ENCODE data around the gene ARGLU1.
A peak's percentile ranks its signal among the peaks of the same experiment; 100 is the strongest.

Gene ARGLU1

DNA sequence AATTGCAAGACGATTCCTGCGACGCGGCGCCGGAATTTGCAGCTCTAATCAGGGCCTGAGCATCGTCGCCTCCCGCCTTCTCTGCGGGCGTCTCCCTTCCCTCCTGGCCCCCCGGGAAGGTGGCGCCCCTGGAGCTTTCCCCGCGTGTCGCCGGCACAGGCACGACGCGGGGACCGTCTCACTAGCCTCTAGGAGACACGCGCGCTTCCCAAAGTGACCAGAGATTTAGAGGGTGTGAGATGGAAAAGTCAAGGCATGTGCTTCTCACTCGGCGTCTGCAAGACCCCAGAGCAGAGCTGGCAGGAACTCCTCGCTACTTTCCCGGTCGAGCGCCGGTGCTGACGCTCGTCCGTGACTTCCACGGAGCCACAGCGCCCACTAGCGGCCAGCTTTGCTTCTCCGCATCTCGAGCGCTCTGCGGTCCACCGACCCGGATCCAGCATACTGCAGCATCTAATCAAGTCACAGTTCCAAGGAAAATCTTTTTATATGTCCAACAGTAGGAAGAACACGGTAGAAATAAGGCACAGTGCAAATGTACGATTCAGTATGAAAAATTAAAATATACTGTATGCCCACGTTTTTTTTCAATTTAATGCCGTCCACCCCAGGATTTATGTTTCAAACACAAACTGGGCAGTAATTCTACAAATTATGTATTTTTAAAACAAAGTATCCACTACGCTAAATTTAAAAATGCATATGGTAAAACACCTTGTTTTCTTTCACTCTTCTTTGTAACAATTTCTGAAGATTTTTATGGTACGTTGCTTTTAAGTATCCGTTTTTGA is 31.5 kb downstream of the ARGLU1 start:
- DNase-seq, result peak; percentile 95

GRCh38 chr13:106535552-106536243 is 32.2 kb downstream of the ARGLU1 start, which contains the start of gene EFNB2:
Gene EFNB2, minus strand, starts transcription at chr13:106535662. Its CDS starts 698 bp downstream, at chr13:106534964.
- peak; percentile 97 for DNase-seq

- no peak for DNase-seq
Observed at GRCh38 chr13:106534639-106535551, 33.0 kb downstream of the ARGLU1 start.

- DNase-seq, result peak; percentile 65
Observed at GRCh38 chr13:106533943-106534638, 33.8 kb downstream of the ARGLU1 start.

GRCh38 chr13:106533101-106533942 is 34.6 kb downstream of the ARGLU1 start:
- DNase-seq, result peak; percentile 87

GRCh38 chr13:106532111-106532929 is 35.6 kb downstream of the ARGLU1 start:
- no peak for DNase-seq

DNA sequence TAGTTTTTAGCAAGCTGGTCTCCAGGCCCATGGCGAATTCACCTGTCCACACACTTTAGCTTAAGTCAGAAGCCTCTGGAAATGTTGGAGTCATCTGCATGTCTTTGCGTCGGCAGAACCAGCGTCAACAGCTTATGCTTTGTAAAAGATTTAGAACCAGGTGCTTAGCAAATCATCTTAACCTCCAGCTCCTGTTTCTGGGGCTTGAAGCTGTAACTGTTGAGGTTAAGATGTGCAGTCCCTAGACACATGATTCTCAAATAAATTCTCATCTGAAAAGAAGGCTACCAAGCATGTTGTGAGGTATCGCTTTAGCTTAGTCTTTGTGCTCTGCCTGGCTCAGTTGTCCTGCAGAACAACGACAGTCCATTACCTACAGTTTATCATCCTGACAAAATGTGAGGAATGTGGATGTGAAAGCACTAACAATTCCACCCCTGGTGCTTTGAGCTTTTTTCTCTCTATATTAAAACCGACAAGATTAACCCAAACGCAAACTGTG is 36.9 kb downstream of the ARGLU1 start:
- no peak for DNase-seq

DNA sequence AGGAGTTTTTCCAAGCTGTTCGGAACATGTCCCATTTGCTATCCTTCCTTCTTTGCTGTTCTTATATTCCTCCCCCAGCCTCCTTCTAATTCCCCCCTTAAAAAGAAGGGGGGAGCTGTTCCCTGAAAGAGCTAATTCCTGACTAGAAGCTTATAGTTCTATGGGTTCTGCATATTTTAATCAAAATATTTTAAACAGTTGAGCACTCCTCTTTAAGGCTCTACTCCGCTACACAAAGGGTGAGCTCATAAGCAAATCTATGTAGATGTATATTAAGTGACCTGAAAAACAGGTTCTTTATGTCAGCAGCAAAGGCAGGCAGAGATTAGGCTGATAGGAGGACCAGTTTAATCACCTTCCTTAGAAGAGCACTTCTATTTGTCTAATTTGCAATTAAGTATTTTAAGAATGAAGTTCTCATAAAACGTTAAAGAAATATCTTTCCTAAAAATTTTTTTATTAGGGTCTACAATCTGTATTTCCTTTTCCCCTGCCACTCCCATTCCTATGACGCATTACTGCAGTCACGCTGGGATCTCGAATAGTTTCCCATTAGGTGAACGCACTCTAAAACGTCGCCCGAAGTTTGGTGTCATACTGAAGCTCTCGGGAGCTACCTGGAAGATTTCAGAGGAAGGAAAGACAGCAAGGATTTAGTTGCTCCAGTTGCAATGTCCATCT is 37.6 kb downstream of the ARGLU1 start:
- DNase-seq, result no peak

GRCh38 chr13:106529415-106530170 is 38.3 kb downstream of the ARGLU1 start:
- no peak for DNase-seq

GRCh38 chr13:106528718-106529414 is 39.1 kb downstream of the ARGLU1 start:
- DNase-seq, result no peak

DNA sequence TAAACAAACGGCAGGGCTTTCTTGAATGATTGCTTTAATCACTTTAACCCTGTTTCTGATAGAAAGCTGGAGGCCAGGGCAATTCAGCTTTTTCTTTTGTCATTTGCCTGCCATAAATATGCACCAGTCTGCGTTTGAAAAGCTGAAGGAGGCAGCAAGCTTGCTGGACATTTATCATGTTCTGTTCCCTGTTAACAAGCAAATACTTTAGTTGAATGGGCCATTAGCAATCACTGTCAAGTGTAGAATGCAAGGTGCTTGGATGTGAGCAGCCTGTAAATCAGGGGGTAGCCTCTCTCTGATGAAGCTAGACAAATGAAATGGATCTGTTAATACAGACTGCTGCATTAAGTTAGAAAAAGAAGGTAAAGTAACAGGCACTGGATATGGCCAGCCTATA is 40.1 kb downstream of the ARGLU1 start:
- no peak for DNase-seq

- DNase-seq, result no peak
Observed at GRCh38 chr13:106527445-106527801, 40.5 kb downstream of the ARGLU1 start.

- DNase-seq, result no peak
Observed at GRCh38 chr13:106526738-106527444, 41.0 kb downstream of the ARGLU1 start.

GRCh38 chr13:106525865-106526264 is 42.1 kb downstream of the ARGLU1 start:
- no peak for DNase-seq

- no peak for DNase-seq
Observed at GRCh38 chr13:106524108-106524507, 43.8 kb downstream of the ARGLU1 start.

DNA sequence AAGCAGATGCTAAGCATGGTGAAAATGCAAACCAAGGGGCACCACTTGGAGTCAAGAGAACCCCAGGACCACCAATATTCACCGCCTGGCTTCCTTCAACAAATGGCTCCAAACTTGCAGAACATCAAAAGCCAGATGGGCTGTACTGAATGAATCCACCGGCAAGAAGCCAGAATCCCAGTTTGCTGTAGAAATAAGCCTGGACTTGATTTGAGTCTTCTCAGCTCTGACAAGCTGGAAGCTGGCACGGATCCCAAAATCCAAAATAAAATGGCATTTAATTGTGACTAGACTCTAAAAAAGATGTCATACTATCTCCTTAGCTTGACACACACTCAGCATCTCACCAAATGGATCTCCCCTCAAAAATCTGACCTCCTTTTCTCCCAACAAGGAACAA is 44.4 kb downstream of the ARGLU1 start:
- DNase-seq, result peak; percentile 94

DNA sequence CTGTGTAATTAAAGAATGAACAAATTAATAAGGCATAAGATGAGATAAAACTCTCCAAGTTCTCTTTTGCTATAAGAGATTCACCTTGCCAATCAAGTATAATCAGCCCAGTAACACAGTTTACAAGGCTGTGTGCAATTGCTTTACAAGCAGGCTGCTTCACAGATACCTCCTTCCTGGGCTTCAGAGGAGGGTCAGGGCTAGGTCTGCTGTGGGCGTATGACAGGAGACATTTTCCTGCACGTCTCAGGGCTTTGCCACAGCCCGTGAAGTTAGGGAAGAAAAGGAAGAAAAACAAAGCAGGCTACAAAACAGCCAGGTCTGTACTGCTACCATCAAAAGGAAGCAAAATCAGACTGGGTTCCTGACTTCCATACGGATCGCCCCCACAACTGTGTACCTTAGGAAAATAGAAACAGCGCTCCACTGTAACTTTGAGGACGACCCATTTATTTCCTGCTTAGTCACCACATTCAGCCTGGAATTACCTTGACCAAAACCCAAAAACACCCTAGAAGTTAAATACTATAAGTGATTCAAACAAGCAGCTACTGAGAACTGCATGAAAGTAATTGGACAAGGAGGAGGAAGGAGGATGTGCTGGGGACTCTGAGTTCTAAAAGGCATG is 44.9 kb downstream of the ARGLU1 start:
- DNase-seq, result no peak

Measured in NCI-H1105 treated with DMSO at 0.1 percent for 48 hours (cell line).